GM23248 (cell line): ENCODE measurements around the gene WFDC8. TPM values are rescaled to one million over a fixed set of nuclear protein-coding genes. Genes with fewer than 3 reads are reported as not detected.
"Not testable (repeated sequence)": the region's sequence is repeated elsewhere in the genome, so short reads cannot be mapped to it uniquely, and the experiment has no call there.

Experiments
- DNase-seq: peaks from one replicate; pipeline ENCODE4 v3.0.0-alpha.2; 2015
- H2AFZ ChIP-seq: fragments of 200-600 bp; sonication (generic); 2 replicates; pipeline ENCODE4 v1.6.1; 2016; ENCODE audit warnings: antibody characterized with exemption
- H3F3A ChIP-seq: fragments of 200-600 bp; sonication (generic); 2 replicates; pipeline ENCODE4 v1.6.1; 2016; ENCODE audit warnings: mild to moderate bottlenecking, antibody characterized with exemption, mixed run types; ENCODE audit not compliant: insufficient read depth
- H3K27ac ChIP-seq: fragments of 200-600 bp; sonication (generic); 2 replicates; pipeline ENCODE4 v1.5.1; 2016; ENCODE audit warnings: mild to moderate bottlenecking
- H3K27me3 ChIP-seq: fragments of 200-600 bp; sonication (generic); replicated peaks from 2 replicates; pipeline ENCODE4 v1.6.1; 2016; ENCODE audit warnings: mild to moderate bottlenecking; ENCODE audit not compliant: insufficient read depth
- H3K36me3 ChIP-seq: fragments of 200-600 bp; sonication (generic); 2 replicates; pipeline ENCODE4 v1.6.1; 2016; ENCODE audit warnings: low read depth, mild to moderate bottlenecking
- H3K4me1 ChIP-seq: fragments of 200-600 bp; sonication (generic); 2 replicates; pipeline ENCODE4 v1.6.1; 2016; ENCODE audit warnings: mild to moderate bottlenecking; ENCODE audit not compliant: insufficient read depth
- H3K4me2 ChIP-seq: fragments of 200-600 bp; sonication (generic); one replicate; pipeline ENCODE4 v1.6.1; 2016; ENCODE audit warnings: mild to moderate bottlenecking; ENCODE audit not compliant: unreplicated experiment
- H3K4me3 ChIP-seq: fragments of 200-600 bp; sonication (generic); 2 replicates; pipeline ENCODE4 v1.5.1; 2016; ENCODE audit warnings: mild to moderate bottlenecking
- H3K79me2 ChIP-seq: fragments of 200-600 bp; sonication (generic); 2 replicates; pipeline ENCODE4 v1.6.1; 2016; ENCODE audit warnings: mild to moderate bottlenecking; ENCODE audit not compliant: insufficient read depth
- H3K9ac ChIP-seq: fragments of 200-600 bp; sonication (generic); 2 replicates; pipeline ENCODE4 v1.6.1; 2016; ENCODE audit warnings: mild to moderate bottlenecking
- H3K9me2 ChIP-seq: fragments of 200-600 bp; sonication (generic); 2 replicates; pipeline ENCODE4 v1.6.1; 2016; ENCODE audit warnings: mixed run types, mild to moderate bottlenecking, moderate library complexity; ENCODE audit not compliant: insufficient read depth
- H3K9me3 ChIP-seq: fragments of 200-600 bp; sonication (generic); one replicate; pipeline ENCODE4 v1.6.1; 2017; ENCODE audit warnings: low read depth
- H4K20me1 ChIP-seq: fragments of 200-600 bp; sonication (generic); 2 replicates; pipeline ENCODE4 v1.6.0; 2016; ENCODE audit not compliant: insufficient read depth
- EZH2 ChIP-seq: fragments of 200-600 bp; sonication (generic); IDR thresholded peaks from 2 replicates; pipeline ENCODE4 v1.6.1; 2018; ENCODE audit warnings: antibody characterized with exemption, mild to moderate bottlenecking; ENCODE audit not compliant: insufficient read depth, poor library complexity, severe bottlenecking
- EZH2phosphoT487 ChIP-seq: fragments of 200-600 bp; sonication (generic); IDR thresholded peaks from 2 replicates; pipeline ENCODE4 v1.6.1; 2018; ENCODE audit warnings: antibody characterized with exemption, moderate library complexity, mild to moderate bottlenecking, low read depth; ENCODE audit not compliant: insufficient read depth
- WGBS, 2 experiments: methylation state at CpG; one replicate each; pipeline ENCODE4 v1.1.6; 2015 to 2017; ENCODE audit warnings: low lambda C conversion rate in 2 of 2, low coverage in 1 of 2; ENCODE audit errors: missing lambda C conversion rate in 2 of 2; 5-methylcytosine and 5-hydroxymethylcytosine counted together
- in situ Hi-C: fragments of 300-500 bp; cut with MboI; formaldehyde crosslinking; loops from 2 replicates; pipeline ENCODE4 v1.15.0; 2020
- polyA plus RNA-seq: library from polyadenylated mRNA; unstranded; fragments of >200 nt; fragmentation: Nextera tagmentation; extraction: Ambion mirVana; gene quantifications from 2 replicates; pipeline ENCODE4 v1.2.1, GENCODE V29; 2016
- total RNA-seq: library from RNA; depleted of rRNA; stranded (reverse); fragments of >200 nt; shearing (Covaris generic); gene quantifications from 2 replicates; pipeline ENCODE4 v1.2.3, GENCODE V29; 2014

WFDC8 gene
- total and polyA plus RNA-seq, 2 experiments from 2014 or later, result not detected

DNA sequence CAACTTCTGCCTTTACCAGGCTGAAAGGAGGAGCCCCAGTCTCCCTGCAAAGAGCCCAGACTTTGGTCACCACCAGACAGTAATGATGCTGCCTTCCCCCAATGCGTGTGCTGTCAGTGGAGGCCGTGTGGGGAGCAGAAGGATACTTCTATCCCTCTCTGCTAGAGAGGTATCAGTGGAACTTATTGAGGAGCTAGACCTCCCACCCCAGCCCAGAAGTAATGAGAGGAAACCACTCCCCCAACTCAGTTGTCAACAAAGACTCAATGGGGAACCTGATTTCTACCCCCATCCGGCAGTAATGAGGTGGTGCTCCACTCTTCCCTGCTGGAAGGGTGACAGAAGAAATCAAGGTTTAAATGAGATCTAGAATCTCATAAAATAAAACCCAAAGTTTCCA is 4.4 kb upstream of the WFDC8 start:
- Histone ChIP-seq H3K79me2 (no peaks in the 10 kb centered on the region), H2AFZ (no peak overlapping the region), H3K4me2 (no peak overlapping the region), H3K4me3 (no peak overlapping the region), H3K9me2 (no peaks in the 10 kb centered on the region), H3K36me3 (no peaks in the 10 kb centered on the region), H3K4me1 (peaks cover 7% of the 10 kb centered on the region), H3K27ac (no peak overlapping the region), H3K27me3 (0 out of 2 replicates have a peak, but pooled peaks cover 17% of the 10 kb centered on the region), H3F3A (no peaks in the 10 kb centered on the region), H4K20me1 (no peaks in the 10 kb centered on the region), H3K9me3 (no peaks in the 10 kb centered on the region), H3K9ac (no peak overlapping the region)
- in situ Hi-C loops, result no loop called here
- no peak for DNase-seq
- WGBS, 2 experiments, result 65 to 81% methylated on average over 3 of the region's 3 CpGs
- TF ChIP-seq EZH2phosphoT487, result no peak

DNA sequence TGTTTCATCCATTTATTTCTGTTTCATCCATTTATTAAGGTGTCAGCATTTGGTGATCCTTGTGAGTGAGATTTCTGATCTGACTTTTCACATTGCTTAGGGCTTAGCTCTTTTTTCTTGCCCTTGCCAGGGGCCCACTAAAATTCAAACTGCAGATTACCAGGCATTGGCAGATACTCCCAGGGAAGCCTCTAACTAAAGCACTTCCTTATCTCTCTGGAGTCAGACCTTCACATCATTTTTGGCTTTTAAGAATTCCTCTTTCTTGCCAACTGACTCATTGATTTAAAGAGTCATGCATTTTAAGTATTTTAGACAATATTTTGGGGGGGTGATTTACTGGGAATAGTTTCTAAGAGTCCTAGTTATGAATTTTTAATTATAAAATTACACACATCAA is 2.6 kb upstream of the WFDC8 start:
- H3K27me3 ChIP-seq, result 0 out of 2 replicates have a peak, but pooled peaks cover 17% of the 10 kb centered on the region
- peak; percentile 44 for DNase-seq
- H3K4me2 ChIP-seq, result no peak overlapping the region
- peaks cover 7% of the 10 kb centered on the region for H3K4me1 ChIP-seq
- H3F3A ChIP-seq, result no peaks in the 10 kb centered on the region
- H3K9me3 ChIP-seq, result no peaks in the 10 kb centered on the region
- H3K27ac ChIP-seq, result no peak overlapping the region
- in situ Hi-C loops, result no loop called here
- no peaks in the 10 kb centered on the region for H3K79me2 ChIP-seq
- no peak overlapping the region for H3K4me3 ChIP-seq
- no peaks in the 10 kb centered on the region for H3K36me3 ChIP-seq
- no peak overlapping the region for H2AFZ ChIP-seq
- TF ChIP-seq EZH2 (no peak), EZH2phosphoT487 (no peak)
- no peak overlapping the region for H3K9ac ChIP-seq
- H4K20me1 ChIP-seq, result no peaks in the 10 kb centered on the region
- H3K9me2 ChIP-seq, result no peaks in the 10 kb centered on the region

DNA sequence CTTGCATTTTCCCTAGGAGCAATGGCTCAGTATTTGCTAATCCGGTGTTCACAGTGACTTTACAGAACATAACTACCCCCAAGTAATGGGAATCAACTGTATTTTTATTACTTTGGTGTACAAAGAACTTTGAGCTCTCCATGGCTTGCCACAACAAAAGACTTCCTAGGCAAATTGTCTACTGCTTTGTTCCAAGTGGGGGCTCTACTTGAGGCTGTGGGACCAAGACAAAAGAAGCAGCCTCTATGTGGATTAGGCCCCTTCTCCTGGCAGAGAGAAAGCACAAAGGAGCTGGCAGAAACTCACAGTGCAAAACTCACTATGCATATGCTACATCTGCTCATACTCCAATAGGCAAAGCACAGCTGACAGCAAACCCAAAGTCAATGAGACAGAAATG is 853 bp downstream of the WFDC8 start:
- Histone ChIP-seq H3K9me2 (no peaks in the 10 kb centered on the region), H3K36me3 (no peaks in the 10 kb centered on the region), H3K4me1 (peaks cover 7% of the 10 kb centered on the region), H4K20me1 (no peaks in the 10 kb centered on the region), H3K27ac (no peak overlapping the region), H3K4me3 (no peak overlapping the region), H3K4me2 (no peak overlapping the region), H3K9me3 (no peaks in the 10 kb centered on the region), H3K79me2 (no peaks in the 10 kb centered on the region), H3K9ac (no peak overlapping the region), H2AFZ (no peak overlapping the region), H3F3A (no peaks in the 10 kb centered on the region), H3K27me3 (0 out of 2 replicates have a peak, but pooled peaks cover 11% of the 10 kb centered on the region)
- in situ Hi-C loops, result no loop called here
- 0 to 7% methylated on average over 1 of the region's 1 CpG for WGBS, 2 experiments
- no peak for DNase-seq
- TF ChIP-seq EZH2, result no peak
- TF ChIP-seq EZH2phosphoT487, result no peak

- H3K4me1 ChIP-seq, result peaks cover 6% of the 10 kb centered on the region
- no peaks in the 10 kb centered on the region for H3K36me3 ChIP-seq
- no peak overlapping the region for H3K4me3 ChIP-seq
- no peaks in the 10 kb centered on the region for H3K9me2 ChIP-seq
- no peaks in the 10 kb centered on the region for H3F3A ChIP-seq
- no peak overlapping the region for H3K27ac ChIP-seq
- no peaks in the 10 kb centered on the region for H3K9me3 ChIP-seq
- no peak overlapping the region for H3K9ac ChIP-seq
- DNase-seq, result peak; percentile 39
- H3K27me3 ChIP-seq, result 0 out of 2 replicates have a peak, but pooled peaks cover 6% of the 10 kb centered on the region
- H4K20me1 ChIP-seq, result no peaks in the 10 kb centered on the region
- no peak for TF ChIP-seq EZH2
- no peak for TF ChIP-seq EZH2phosphoT487
- in situ Hi-C loops, result no loop called here
- no peaks in the 10 kb centered on the region for H3K79me2 ChIP-seq
- H2AFZ ChIP-seq, result peak overlapping the region; percentile 50; the same call in 1 of the 2 replicates
- 4% methylated on average over 2 of the region's 2 CpGs for WGBS, 2 experiments
- no peak overlapping the region for H3K4me2 ChIP-seq
Observed at GRCh38 chr20:45576995-45577394, 2.1 kb downstream of the WFDC8 start.

DNA sequence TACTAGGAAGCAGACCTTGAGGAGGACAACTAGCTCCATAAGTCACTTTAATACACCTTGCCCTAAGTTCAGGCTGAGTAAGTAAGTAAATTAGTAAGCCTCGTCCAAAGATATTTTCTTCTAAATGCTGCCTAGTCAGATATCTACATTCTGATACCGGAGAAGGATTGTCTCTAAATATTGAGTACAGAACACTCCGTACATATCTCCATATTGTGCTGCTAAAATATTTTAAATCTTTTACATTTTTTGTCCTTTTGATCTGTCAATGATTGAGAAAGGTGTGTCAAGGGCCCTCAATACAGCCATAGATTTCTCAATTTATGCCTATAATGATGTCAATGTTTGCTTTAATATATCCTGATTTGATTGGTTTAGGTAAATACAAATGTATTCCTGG is 3.2 kb downstream of the WFDC8 start:
- Histone ChIP-seq H3K9me2 (no peaks in the 10 kb centered on the region), H2AFZ (no peak overlapping the region), H4K20me1 (no peaks in the 10 kb centered on the region), H3K4me3 (no peak overlapping the region), H3K4me2 (no peak overlapping the region), H3K9me3 (no peaks in the 10 kb centered on the region), H3K27me3 (0 out of 2 replicates have a peak, but pooled peaks cover 6% of the 10 kb centered on the region), H3K36me3 (no peaks in the 10 kb centered on the region), H3F3A (no peaks in the 10 kb centered on the region), H3K79me2 (no peaks in the 10 kb centered on the region), H3K27ac (no peak overlapping the region), H3K9ac (no peak overlapping the region), H3K4me1 (no peaks in the 10 kb centered on the region)
- 65 to 69% methylated on average over 3 of the region's 3 CpGs for WGBS, 2 experiments
- no peak for DNase-seq
- in situ Hi-C loops, result no loop called here
- TF ChIP-seq EZH2 (no peak), EZH2phosphoT487 (no peak)

DNA sequence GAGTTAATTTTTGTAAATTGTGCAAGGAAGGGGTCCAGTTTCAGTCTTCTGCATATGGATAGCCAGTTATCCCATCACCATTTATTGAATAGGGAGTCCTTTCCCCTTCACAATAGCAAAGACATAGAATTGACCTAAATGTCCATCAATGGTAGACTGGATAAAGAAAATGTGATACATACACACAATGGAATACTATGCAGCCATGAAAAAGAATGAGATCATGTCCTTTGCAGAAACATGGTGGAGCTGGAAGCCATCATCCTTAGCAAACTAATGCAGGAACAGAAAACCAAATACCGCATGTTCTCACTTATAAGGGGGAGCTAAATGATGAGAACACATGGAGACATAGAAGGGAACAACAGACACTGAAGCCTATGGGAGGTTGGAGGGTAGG is 9.4 kb downstream of the WFDC8 start:
- not testable (repeated sequence) for H2AFZ ChIP-seq, H3K9me3 ChIP-seq, H4K20me1 ChIP-seq, H3K9me2 ChIP-seq, DNase-seq, H3K27ac ChIP-seq, H3K4me3 ChIP-seq, H3K27me3 ChIP-seq, H3K4me1 ChIP-seq, H3K36me3 ChIP-seq, H3K79me2 ChIP-seq, H3F3A ChIP-seq, H3K9ac ChIP-seq, H3K4me2 ChIP-seq
- 19 to 30% methylated on average over 1 of the region's 1 CpG for WGBS, 2 experiments
- in situ Hi-C loops, result loop anchor here (25.0 kb wide), 1 partner anchor 193 kb away; no protein-coding TSS in a partner anchor
